GM12878 (cell line): ENCODE data around the gene DYRK4. TPM values are rescaled to one million over a fixed set of nuclear protein-coding genes. Genes with fewer than 3 reads are reported as not detected.

Experiments
- ATAC-seq: fragments of 200-7000 bp; cut with Tn5 transposase; 3 replicates; pipeline ENCODE4 v1.9.1; 2020; ENCODE audit warnings: mild to moderate bottlenecking, moderate library complexity
- BruUV-seq: library from RNA; stranded (reverse); fragments of 400-500 nt; replicated peaks from 2 replicates; lab custom pipeline; 2021; lab: Mats Ljungman, UMichigan
- CTCF ChIA-PET: fragments of 300-600 bp; sonication (Branson Sonifier 250); formaldehyde crosslinking; extraction: SDS; loops from one replicate; lab custom pipeline; 2021; ENCODE audit warnings: inconsistent platforms; lab: Yijun Ruan, JAX
- POLR2A ChIA-PET: fragments of 350-600 bp; formaldehyde crosslinking; extraction: SDS; loops from one replicate; lab custom pipeline; 2021; ENCODE audit warnings: inconsistent platforms; lab: Charles Lee
- RAD21 ChIA-PET: fragments of 300-600 bp; sonication (Branson Sonifier 250); formaldehyde crosslinking; loops from one replicate; lab custom pipeline; 2023; ENCODE audit warnings: antibody characterized with exemption; ENCODE audit not compliant: unreplicated experiment; lab: Charles Lee
- SMC1A ChIA-PET: fragments of 300-600 bp; sonication (Branson Sonifier 250); formaldehyde crosslinking; loops from one replicate; lab custom pipeline; 2023; ENCODE audit not compliant: unreplicated experiment, uncharacterized antibody; lab: Charles Lee
- DNase-seq: peaks from one replicate; pipeline ENCODE4 v3.0.0-alpha.2; 2011; ENCODE audit warnings: low read depth, low spot score
- FAIRE-seq: peaks from 3 replicates; lab custom pipeline; 2011; peaks lifted over from hg19 to GRCh38; lab: Jason Lieb, UNC
- H2AFZ ChIP-seq: 2 replicates; pipeline ENCODE4 v1.6.0; 2011; ENCODE audit warnings: low read depth, low read length, control low read depth; ENCODE audit not compliant: control insufficient read depth
- H3K27ac ChIP-seq: 2 replicates; pipeline ENCODE4 v1.5.1; 2011; ENCODE audit warnings: control low read depth; ENCODE audit not compliant: control insufficient read depth, insufficient read depth
- H3K27me3 ChIP-seq, 2 experiments: replicated peaks in 1 of 2; 2 replicates each; pipeline versions ENCODE4 v1.6.0 to v1.6.1; 2011; ENCODE audit warnings: low read length in 1 of 2; ENCODE audit not compliant: control insufficient read depth in 2 of 2, insufficient read depth in 2 of 2
- H3K36me3 ChIP-seq, 2 experiments: 2 replicates each; pipeline ENCODE4 v1.5.1; 2011; ENCODE audit warnings: low read length in 1 of 2; ENCODE audit not compliant: control insufficient read depth in 2 of 2, insufficient read depth in 2 of 2
- H3K4me1 ChIP-seq: 2 replicates; pipeline ENCODE4 v1.6.1; 2011; ENCODE audit warnings: mild to moderate bottlenecking, low read length, moderate library complexity, mixed read lengths; ENCODE audit not compliant: control insufficient read depth, insufficient read depth
- H3K4me2 ChIP-seq: 2 replicates; pipeline ENCODE4 v1.6.0; 2011; ENCODE audit warnings: control low read depth; ENCODE audit not compliant: control insufficient read depth, insufficient read depth
- H3K4me3 ChIP-seq: fragments of 200-600 bp; sonication (generic); 2 replicates; pipeline ENCODE4 v1.5.1; 2016
- H3K79me2 ChIP-seq: 2 replicates; pipeline ENCODE4 v1.6.0; 2011; ENCODE audit warnings: low read length; ENCODE audit not compliant: control insufficient read depth, insufficient read depth
- H3K9ac ChIP-seq: 2 replicates; pipeline ENCODE4 v1.8.0; 2011; ENCODE audit warnings: low read length, control low read depth, mixed read lengths; ENCODE audit not compliant: control insufficient read depth, insufficient read depth
- H3K9me3 ChIP-seq: replicated peaks from 3 replicates; pipeline ENCODE4 v1.5.1; 2011; ENCODE audit warnings: mild to moderate bottlenecking, low read length; ENCODE audit not compliant: control insufficient read depth, insufficient read depth
- H4K20me1 ChIP-seq: 2 replicates; pipeline ENCODE4 v1.6.0; 2011; ENCODE audit not compliant: control insufficient read depth, insufficient read depth
- CBX3 ChIP-seq: fragments of 200-600 bp; sonication (generic); IDR thresholded peaks from 2 replicates; pipeline ENCODE4 v1.6.1; 2016; ENCODE audit warnings: low read depth, borderline replicate concordance
- CEBPZ ChIP-seq: fragments of 150-350 bp; IDR thresholded peaks from 2 replicates; pipeline ENCODE4 v1.6.1; 2016; ENCODE audit warnings: low read depth, low read length
- ESRRA ChIP-seq: IDR thresholded peaks from 2 replicates; pipeline ENCODE4 v1.6.1; 2012; ENCODE audit warnings: mild to moderate bottlenecking, low read length, improper control_type of control experiment
- FOXM1 ChIP-seq: IDR thresholded peaks from 2 replicates; pipeline ENCODE4 v1.6.1; 2012; ENCODE audit warnings: low read depth, mild to moderate bottlenecking, inconsistent platforms, low read length, moderate library complexity
- PBX3 ChIP-seq: IDR thresholded peaks from 2 replicates; pipeline ENCODE4 v1.6.1; 2011; ENCODE audit warnings: mild to moderate bottlenecking, low read depth, low read length, moderate library complexity; ENCODE audit not compliant: insufficient replicate concordance
- RAD21 ChIP-seq: IDR thresholded peaks from 2 replicates; pipeline ENCODE4 v1.6.1; 2011; ENCODE audit warnings: mild to moderate bottlenecking, low read depth, low read length, moderate library complexity; ENCODE audit not compliant: insufficient read depth
- RAD51 ChIP-seq: fragments of 450-650 bp; IDR thresholded peaks from 2 replicates; pipeline ENCODE4 v1.6.1; 2016; ENCODE audit warnings: moderate library complexity, mild to moderate bottlenecking, inconsistent platforms
- SREBF1 ChIP-seq: IDR thresholded peaks from 2 replicates; pipeline ENCODE4 v1.6.1; 2012; ENCODE audit warnings: mild to moderate bottlenecking, low read length
- STAT3 ChIP-seq: IDR thresholded peaks from 2 replicates; pipeline ENCODE4 v1.6.1; 2011; ENCODE audit warnings: low read depth, low read length, improper control_type of control experiment
- WGBS: methylation state at CpG from one replicate; pipeline ENCODE4 v1.1.6; 2016; ENCODE audit warnings: low lambda C conversion rate; ENCODE audit not compliant: insufficient replicate concordance, insufficient coverage; ENCODE audit errors: missing lambda C conversion rate; 5-methylcytosine and 5-hydroxymethylcytosine counted together
- in situ Hi-C: fragments of 300-500 bp; cut with MboI; formaldehyde crosslinking; loops from 9 replicates; pipeline ENCODE4 v1.14.3; 2018; ENCODE audit warnings: mixed read lengths
- intact Hi-C: fragments of 100-400 bp; cut with micrococcal nuclease; formaldehyde crosslinking; loops from one replicate; pipeline ENCODE4 v1.14.2; 2022; ENCODE audit not compliant: unreplicated experiment
- polyA plus RNA-seq, 11 experiments: library from polyadenylated mRNA; depleted of rRNA in 4 of 11; unstranded in 6 of 11; stranded (reverse) in 5 of 11; fragments of >200 nt; fragmentation: Nextera tagmentation in 4 of 11; fragmentation: Illumina TruSeq in 1 of 11; extraction: Ambion mirVana in 4 of 11; extraction: Trizol in 1 of 11; gene quantifications; 1 replicate in 1 of 11; 2 replicates in 10 of 11; pipeline versions ENCODE4 v1.2.1 to v1.2.3, GENCODE V29; 2011 to 2016; ENCODE audit warnings: inconsistent platforms in 2 of 11, missing spikeins in 2 of 11, low read depth in 1 of 11
- total RNA-seq, 4 experiments: library from RNA; depleted of rRNA in 3 of 4; stranded (reverse); fragments of >200 nt in 3 of 4; fragmentation: Illumina TruSeq in 1 of 4; extraction: Trizol in 1 of 4; gene quantifications; 2 replicates each; pipeline versions ENCODE4 v1.2.1 to v1.2.3, GENCODE V29; 2013 to 2021

DYRK4 gene
- total and polyA plus RNA-seq, 10 of the 15 experiments (the other 5 are each of a cell fraction or from before 2014, with no cell fraction given): 30.8 to 66.7 (median 46.8) TPM

- no peak for ATAC-seq
- Histone ChIP-seq H3K79me2 (no peaks in the 10 kb centered on the region), H3K4me2 (no peak overlapping the region), H4K20me1 (no peaks in the 10 kb centered on the region)
- CTCF ChIA-PET: no interaction called here
- in situ Hi-C loops: no loop called here
- BruUV-seq: no TSS peak
- TF ChIP-seq CEBPZ (no peak), PBX3 (no peak), RAD21 (no peak), CBX3 (no peak), SREBF1 (no peak), FOXM1 (no peak), STAT3 (no peak), RAD51 (no peak), ESRRA (no peak)
- TF ChIP-seq, all 136 proteins: peak for 0
- no peak overlapping the region for H3K27ac ChIP-seq
- intact Hi-C loops: no loop called here
- 100% methylated on average over 9 of the region's 9 CpGs for WGBS
- FAIRE-seq (no peak), DNase-seq (no peak)
- ChIA-PET SMC1A (no interaction called here), POLR2A (no interaction called here), RAD21 (no interaction called here)
- H3K36me3 ChIP-seq: peaks cover 1 to 12% of the 10 kb centered on the region in 2 experiments; a peak in 2 of 4 replicates
- H3K4me3 ChIP-seq: no peak overlapping the region
- H3K27me3 ChIP-seq: no peaks in the 10 kb centered on the region
- H2AFZ ChIP-seq: no peak overlapping the region
- no peak overlapping the region for H3K9ac ChIP-seq
- H3K4me1 ChIP-seq: no peaks in the 10 kb centered on the region
- H3K9me3 ChIP-seq: no peaks in the 10 kb centered on the region
Measured at GRCh38 chr12:4615667-4616066, 53.7 kb downstream of the DYRK4 start.
